Measurements from ENCODE around the gene EIF4EBP2. TPM values are rescaled to one million over a fixed set of nuclear protein-coding genes. Genes with fewer than 3 reads are reported as not detected.
A peak's percentile ranks its signal among the peaks of the same experiment; 100 is the strongest.

Gene EIF4EBP2
- total RNA-seq, 1 experiment from 2014 or later: 36.7 TPM

GRCh38 chr10:70458329-70459060 lies 54.5 kb downstream of the EIF4EBP2 start:
- H3K36me3 ChIP-seq (ENCODE audit: control insufficient read depth in 1 of 2, insufficient read depth in 2 of 2, low read length in 2 of 2): no peaks in the 10 kb centered on the region
- TF ChIP-seq ZFX (IDR thresholded peaks at IDR 0.05) (peak; percentile 48; the same call in 1 of the 2 replicates), POLR2AphosphoS5 (IDR thresholded peaks at IDR 0.05; ENCODE audit: low read depth, low read length) (peak; percentile 37; the same call in 1 of the 2 replicates), EZH2 (IDR thresholded peaks at IDR 0.05) (no peak), SP1 (IDR thresholded peaks at IDR 0.05; ENCODE audit: low read depth) (no peak), SIN3A (IDR thresholded peaks at IDR 0.05; ENCODE audit: low read depth) (no peak), EZH2phosphoT487 (IDR thresholded peaks at IDR 0.05; ENCODE audit: borderline replicate concordance) (no peak), REST (IDR thresholded peaks at IDR 0.05; ENCODE audit: low read depth) (no peak), CEBPB (IDR thresholded peaks at IDR 0.05; ENCODE audit: low read depth) (no peak)
- TF ChIP-seq, protein P1, sequence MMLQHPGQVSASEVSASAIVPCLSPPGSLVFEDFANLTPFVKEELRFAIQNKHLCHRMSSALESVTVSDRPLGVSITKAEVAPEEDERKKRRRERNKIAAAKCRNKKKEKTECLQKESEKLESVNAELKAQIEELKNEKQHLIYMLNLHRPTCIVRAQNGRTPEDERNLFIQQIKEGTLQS (IDR thresholded peaks at IDR 0.05): no peak
- TF ChIP-seq, protein P2, sequence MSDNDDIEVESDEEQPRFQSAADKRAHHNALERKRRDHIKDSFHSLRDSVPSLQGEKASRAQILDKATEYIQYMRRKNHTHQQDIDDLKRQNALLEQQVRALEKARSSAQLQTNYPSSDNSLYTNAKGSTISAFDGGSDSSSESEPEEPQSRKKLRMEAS (IDR thresholded peaks at IDR 0.05): peak; percentile 88
- no peaks in the 10 kb centered on the region for H3K79me2 ChIP-seq (ENCODE audit: insufficient read depth, low read length)
- H3K9me2 ChIP-seq (ENCODE audit: insufficient read depth): no peaks in the 10 kb centered on the region
- no peaks in the 10 kb centered on the region for H4K20me1 ChIP-seq (ENCODE audit: insufficient read depth)
- peak overlapping the region; percentile 28 to 39 for H3K4me3 ChIP-seq (replicated peaks in 1 of 2; ENCODE audit: low read depth in 1 of 2, low read length in 2 of 2)
- no peaks in the 10 kb centered on the region for H3K27me3 ChIP-seq (ENCODE audit: insufficient read depth, low read length)
- POLR2A ChIA-PET: no interaction called here
- RAD21 ChIA-PET (ENCODE audit: low non-redundant PET in 1 of 2, low total read pairs in 2 of 2, uncharacterized antibody in 2 of 2, unreplicated experiment in 2 of 2): no interaction called here
- peak overlapping the region; percentile 79 for H3K4me2 ChIP-seq (ENCODE audit: low read length)
- intact Hi-C loops (cut with micrococcal nuclease): no loop called here
- peak; percentile 63 for ATAC-seq
- peaks cover 27 to 51% of the 10 kb centered on the region in 2 experiments for H3K4me1 ChIP-seq (ENCODE audit: control insufficient read depth in 1 of 2, insufficient read depth in 2 of 2, low read length in 2 of 2)
- peak overlapping the region; percentile 47 for H3K9ac ChIP-seq (ENCODE audit: low read length)
- peak overlapping the region; percentile 35 for H2AFZ ChIP-seq (ENCODE audit: low read depth, low read length, poor library complexity, severe bottlenecking)
- H3K27ac ChIP-seq (ENCODE audit: low read depth, low read length): no peak overlapping the region; the same call in 1 of the 2 replicates
- CTCF ChIA-PET: no interaction called here
- DNase-seq (ENCODE audit: low read depth, low spot score): no peak
- no peaks in the 10 kb centered on the region for H3K9me3 ChIP-seq (ENCODE audit: control insufficient read depth in 1 of 2, insufficient read depth in 1 of 2, low read depth in 1 of 2, low read length in 2 of 2)
- no TSS peak for BruUV-seq (replicated peaks)

Measured in HCT116 (cell line).